Ovary (tissue), 9 donors: Measurements from ENCODE around the gene GJA1. TPM values are rescaled to one million over a fixed set of nuclear protein-coding genes. Genes with fewer than 3 reads are reported as not detected.

Source experiments
- DNase-seq, 5 donors: peaks; one replicate each; pipeline ENCODE4 v3.0.0-alpha.2; 2019 to 2020
- H3K27ac ChIP-seq, 2 donors: fragments of 200-600 bp; one replicate each; pipeline versions ENCODE4 v1.5.1 to v1.8.0; 2019 to 2022
- H3K27me3 ChIP-seq: fragments of 200-600 bp; one replicate; pipeline ENCODE4 v1.8.0; 2022
- H3K36me3 ChIP-seq: fragments of 200-600 bp; sonication (generic); one replicate; pipeline ENCODE4 v1.5.1; 2019
- H3K4me1 ChIP-seq: one replicate; pipeline ENCODE4 v1.8.1; 2013; ENCODE audit warnings: mild to moderate bottlenecking, moderate library complexity; ENCODE audit not compliant: insufficient read depth
- H3K4me3 ChIP-seq: fragments of 200-600 bp; sonication (generic); one replicate; pipeline ENCODE4 v1.5.1; 2017
- H3K9me3 ChIP-seq, 2 donors: fragments of 200-600 bp in 1 of 2; sonication (generic) in 1 of 2; one replicate each; pipeline versions ENCODE4 v1.5.1 to v1.8.1; 2013 to 2019; ENCODE audit warnings: mild to moderate bottlenecking in 1 of 2, moderate library complexity in 1 of 2
- CTCF ChIP-seq, 3 donors: fragments of 450-650 bp in 2 of 3; fragments of 200-600 bp in 1 of 3; IDR thresholded peaks; one replicate each; pipeline versions ENCODE4 v1.5.1 to v1.8.0; 2016 to 2022; ENCODE audit warnings: antibody characterized with exemption in 3 of 3, mild to moderate bottlenecking in 1 of 3
- EP300 ChIP-seq: sonication (generic); formaldehyde crosslinking; IDR thresholded peaks from one replicate; pipeline ENCODE4 v1.6.1; 2017; ENCODE audit warnings: antibody characterized with exemption
- POLR2A ChIP-seq: fragments of 450-650 bp; IDR thresholded peaks from one replicate; pipeline ENCODE4 v1.6.1; 2017; ENCODE audit warnings: antibody characterized with exemption, mild to moderate bottlenecking, moderate library complexity
- WGBS, 3 donors: extraction: QIAGEN DNeasy Blood & Tissue Kit in 1 of 3; methylation state at CpG; one replicate each; pipeline versions ENCODE4 v1.1.5 to v1.1.7; 2013 to 2017; 5-methylcytosine and 5-hydroxymethylcytosine counted together
- intact Hi-C, 4 donors: fragments of 100-400 bp; cut with DNase I; formaldehyde crosslinking; loops; one replicate each; pipeline versions ENCODE4 v1.11.0 to v1.15.1; 2022 to 2023
- polyA plus RNA-seq, 2 donors: library from polyadenylated mRNA; stranded (reverse); fragments of 200-250 nt in 1 of 2; fragments of 350-450 nt in 1 of 2; fragmentation: Illumina TruSeq in 1 of 2; extraction: RNeasy Lipid Tissue Mini Kit (QIAGEN cat#74804) in 1 of 2; gene quantifications; one replicate each; pipeline ENCODE4 v1.2.3, GENCODE V29; 2013 to 2014
- small RNA-seq: library from RNA; depleted of rRNA; stranded (forward); fragments of <200 nt; gene quantifications from one replicate; pipeline ENCODE3, GENCODE V24; 2016
- total RNA-seq, 7 donors: library from RNA; depleted of rRNA in 2 of 7; stranded (reverse); fragments of >200 nt in 2 of 7; fragmentation: NEBNext Ultra II Directional in 3 of 7; extraction: Animal tissue kit (Norgen Biotek cat#: 25700) in 3 of 7; gene quantifications; one replicate each; pipeline versions ENCODE4 v1.1.0 to v1.2.4, GENCODE V29; 2016 to 2023
- donor health status: DM: no; HTN: no; CAD: no; lungs with moderate emphysema.
- donor health status: DM: no; HTN: no; CAD: no.
- donor health status: Bipolar disorder and iron deficiency.
- donor health status: DM: yes; HTN: yes; CAD: no.
- donor health status: DM: no; HTN: no; CAD: no.
- donor health status: DM: yes; HTN: yes; CAD: no.

Gene GJA1
- total and polyA plus RNA-seq, 9 donors: 26.4 to 464 (median 57.9) TPM

- H3K27me3 ChIP-seq: no peaks in the 10 kb centered on the region
- DNase-seq: peak in 1 of 5 donors; percentile 13
- peaks cover 2% of the 10 kb centered on the region for H3K4me1 ChIP-seq
- TF ChIP-seq EP300 (no peak), POLR2A (no peak), CTCF (IDR thresholded peaks at IDR 0.05) (no peak)
- no peaks in the 10 kb centered on the region for H3K9me3 ChIP-seq
- WGBS, 3 donors: 69 to 81% (median 78%) methylated on average over 12 of the region's 12 CpGs
- no peak overlapping the region for H3K27ac ChIP-seq
- H3K36me3 ChIP-seq: no peaks in the 10 kb centered on the region
- H3K4me3 ChIP-seq: no peak overlapping the region
- intact Hi-C loops: no loop called here
Measured at GRCh38 chr6:121498481-121499276, 63.2 kb downstream of the GJA1 start.

Small RNA genes within 50 kb of the gene (small RNA-seq; reads per million reads assigned to genes)
- not detected for gene RNU4-35P

Other genes starting within 250 kb of the GJA1 start
- 10 to 100 TPM in 1 of 7 donors, 1 to 10 TPM in 6; 6.3 to 13.4 (median 8.6) TPM for gene TBC1D32, start 101.2 kb upstream of the GJA1 start, total RNA-seq
- gene TBC1D32, start 101.2 kb upstream of the GJA1 start, polyA plus RNA-seq: 1 to 10 TPM; 2.4 to 2.8 TPM